ENCODE data around the gene SEMA6A.

The SEMA6A gene, protein sequence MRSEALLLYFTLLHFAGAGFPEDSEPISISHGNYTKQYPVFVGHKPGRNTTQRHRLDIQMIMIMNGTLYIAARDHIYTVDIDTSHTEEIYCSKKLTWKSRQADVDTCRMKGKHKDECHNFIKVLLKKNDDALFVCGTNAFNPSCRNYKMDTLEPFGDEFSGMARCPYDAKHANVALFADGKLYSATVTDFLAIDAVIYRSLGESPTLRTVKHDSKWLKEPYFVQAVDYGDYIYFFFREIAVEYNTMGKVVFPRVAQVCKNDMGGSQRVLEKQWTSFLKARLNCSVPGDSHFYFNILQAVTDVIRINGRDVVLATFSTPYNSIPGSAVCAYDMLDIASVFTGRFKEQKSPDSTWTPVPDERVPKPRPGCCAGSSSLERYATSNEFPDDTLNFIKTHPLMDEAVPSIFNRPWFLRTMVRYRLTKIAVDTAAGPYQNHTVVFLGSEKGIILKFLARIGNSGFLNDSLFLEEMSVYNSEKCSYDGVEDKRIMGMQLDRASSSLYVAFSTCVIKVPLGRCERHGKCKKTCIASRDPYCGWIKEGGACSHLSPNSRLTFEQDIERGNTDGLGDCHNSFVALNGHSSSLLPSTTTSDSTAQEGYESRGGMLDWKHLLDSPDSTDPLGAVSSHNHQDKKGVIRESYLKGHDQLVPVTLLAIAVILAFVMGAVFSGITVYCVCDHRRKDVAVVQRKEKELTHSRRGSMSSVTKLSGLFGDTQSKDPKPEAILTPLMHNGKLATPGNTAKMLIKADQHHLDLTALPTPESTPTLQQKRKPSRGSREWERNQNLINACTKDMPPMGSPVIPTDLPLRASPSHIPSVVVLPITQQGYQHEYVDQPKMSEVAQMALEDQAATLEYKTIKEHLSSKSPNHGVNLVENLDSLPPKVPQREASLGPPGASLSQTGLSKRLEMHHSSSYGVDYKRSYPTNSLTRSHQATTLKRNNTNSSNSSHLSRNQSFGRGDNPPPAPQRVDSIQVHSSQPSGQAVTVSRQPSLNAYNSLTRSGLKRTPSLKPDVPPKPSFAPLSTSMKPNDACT

GRCh38 chr5:116574367-116575325 is at the start of gene SEMA6A:
Gene SEMA6A (minus strand): TSS chr5:116574823. CDS start chr5:116504944, 69,879 bp downstream.
- DNase-seq (ENCODE audit: low read depth), result peak; percentile 74

DNA sequence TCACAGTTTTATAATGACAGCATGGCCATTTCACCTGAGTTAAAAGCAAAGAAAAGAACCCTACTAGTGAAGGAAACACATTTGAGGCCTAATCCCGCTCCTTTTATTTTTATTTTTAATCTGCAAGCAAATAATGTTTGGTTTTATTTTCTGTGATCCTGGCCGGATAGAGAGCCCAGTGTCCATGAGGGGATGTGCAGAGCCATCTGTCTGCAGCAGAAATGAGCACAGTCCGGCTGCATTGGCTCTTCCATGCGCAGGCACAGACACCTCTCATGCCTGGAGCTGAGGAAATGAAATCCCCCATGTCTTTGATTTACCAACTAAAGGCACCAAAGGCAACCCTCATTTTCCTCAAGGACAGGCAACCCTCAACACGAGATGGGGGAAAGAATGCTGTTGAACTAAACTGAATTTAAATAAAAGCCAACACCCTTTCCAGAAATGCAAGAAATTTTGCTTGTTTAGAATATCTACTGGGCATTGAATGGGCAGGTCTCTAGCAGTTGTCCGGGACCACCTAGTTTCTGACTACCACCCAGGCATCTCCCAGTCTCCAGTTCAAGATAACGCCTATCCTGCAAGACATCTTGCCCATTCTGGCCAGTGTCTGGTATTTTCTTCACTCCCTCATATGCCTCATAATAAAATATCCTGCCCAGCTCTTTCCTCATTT is 47.9 kb upstream of the SEMA6A start:
- DNase-seq (ENCODE audit: low read depth), result no peak

DNA sequence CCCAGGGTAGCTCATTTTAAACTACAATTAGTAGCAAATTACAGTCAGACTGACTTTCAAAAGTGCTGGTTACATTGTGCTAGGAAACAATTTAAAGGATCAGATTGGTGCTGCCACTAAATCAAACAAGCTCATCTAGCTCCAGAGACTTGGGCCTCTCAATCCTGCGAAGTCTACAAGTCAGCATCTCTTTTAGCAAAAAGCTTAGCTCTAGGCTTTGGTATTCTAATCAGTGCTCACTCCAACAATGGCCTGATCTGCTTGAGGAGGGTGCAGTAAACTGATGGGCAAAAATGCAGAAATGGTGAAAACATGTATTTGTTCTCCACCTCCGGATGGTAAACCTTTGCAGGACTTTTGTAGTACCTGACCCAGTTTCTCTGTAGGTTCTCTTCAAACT is 47.0 kb upstream of the SEMA6A start:
- DNase-seq (ENCODE audit: low read depth), result no peak

GRCh38 chr5:116616876-116617275 is 42.3 kb upstream of the SEMA6A start:
- DNase-seq (ENCODE audit: low read depth), result no peak

- no peak for DNase-seq (ENCODE audit: low read depth)
Observed at GRCh38 chr5:116614603-116614920, 39.9 kb upstream of the SEMA6A start.

GRCh38 chr5:116613445-116613844 is 38.8 kb upstream of the SEMA6A start:
- no peak for DNase-seq (ENCODE audit: low read depth)

- DNase-seq (ENCODE audit: low read depth), result no peak
Observed at GRCh38 chr5:116612431-116612830, 37.8 kb upstream of the SEMA6A start.

DNA sequence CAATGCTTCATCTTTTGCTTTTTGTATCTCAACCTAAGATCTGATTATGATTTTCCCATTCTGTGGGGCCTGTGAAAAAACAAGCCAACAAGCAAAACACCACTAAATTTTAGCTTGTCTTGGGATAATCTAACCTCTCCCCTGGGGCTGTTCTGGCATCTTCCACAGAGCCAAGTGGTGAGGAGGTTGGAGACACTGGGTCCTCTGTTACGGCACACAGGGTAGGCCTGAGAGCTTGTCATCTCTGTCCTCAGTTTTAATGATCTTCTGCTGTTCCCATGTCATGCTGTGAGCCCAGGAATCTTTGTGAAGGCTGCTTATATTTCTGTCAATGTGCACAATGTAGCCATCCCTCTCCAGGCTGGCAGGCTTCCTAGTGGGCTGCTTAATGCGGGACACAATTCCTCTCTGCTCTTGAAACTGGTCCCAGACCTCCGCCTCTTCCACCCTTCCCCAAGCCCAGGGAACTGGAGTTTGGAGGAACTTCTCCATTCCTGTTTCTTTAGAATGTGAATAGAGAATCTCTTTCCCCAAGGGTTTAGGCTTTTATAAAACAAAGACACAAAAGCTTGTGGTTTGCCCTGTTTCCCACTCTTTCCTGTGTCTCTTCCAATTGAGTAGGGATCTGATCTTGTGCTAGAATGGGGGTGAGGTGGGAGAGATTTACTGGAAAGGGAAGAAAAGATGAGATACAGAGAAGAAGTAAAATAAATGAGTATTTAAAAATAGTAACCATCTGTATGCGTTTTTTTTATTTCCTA is 30.9 kb upstream of the SEMA6A start:
- no peak for DNase-seq (ENCODE audit: low read depth)

DNA sequence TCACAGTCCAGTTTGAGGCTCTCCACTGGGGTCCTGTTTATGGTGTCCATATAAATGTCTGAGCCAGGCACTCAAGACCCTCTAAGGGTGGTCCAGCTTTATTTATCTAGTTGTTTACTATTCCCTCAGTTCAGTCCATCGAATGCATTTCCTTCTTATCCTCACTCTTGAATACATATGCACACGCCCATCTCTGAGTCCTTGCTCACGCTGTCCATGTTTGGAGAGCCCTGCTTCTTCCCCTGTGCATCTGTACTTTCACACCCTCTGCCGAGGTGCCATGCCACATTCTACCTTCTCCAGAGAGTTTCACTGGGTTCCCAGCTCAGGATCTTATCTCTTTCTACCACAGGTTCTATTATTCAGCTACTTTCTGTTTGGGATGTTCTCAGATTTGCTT is 30.2 kb upstream of the SEMA6A start:
- DNase-seq (ENCODE audit: low read depth), result no peak

DNA sequence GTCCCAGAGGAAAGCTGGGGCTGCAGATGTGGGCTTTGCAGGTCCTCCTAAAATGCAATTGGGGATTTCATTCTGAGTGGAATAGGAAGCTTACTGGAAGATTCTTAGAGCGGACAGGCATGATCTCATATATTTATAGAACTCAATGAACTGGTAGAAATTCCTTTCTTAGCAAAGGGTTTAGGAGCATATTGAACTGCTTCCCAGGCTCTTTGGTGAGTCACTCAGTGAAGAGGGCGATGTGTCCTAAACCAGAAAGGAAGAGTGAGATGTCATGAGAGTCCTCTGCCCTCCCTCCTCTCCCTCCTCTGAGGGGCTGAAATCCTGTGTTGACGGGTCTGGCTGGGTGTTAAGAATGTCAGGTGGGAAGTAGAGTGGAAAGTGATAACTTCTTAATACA is 26.3 kb upstream of the SEMA6A start:
- no peak for DNase-seq (ENCODE audit: low read depth)

DNA sequence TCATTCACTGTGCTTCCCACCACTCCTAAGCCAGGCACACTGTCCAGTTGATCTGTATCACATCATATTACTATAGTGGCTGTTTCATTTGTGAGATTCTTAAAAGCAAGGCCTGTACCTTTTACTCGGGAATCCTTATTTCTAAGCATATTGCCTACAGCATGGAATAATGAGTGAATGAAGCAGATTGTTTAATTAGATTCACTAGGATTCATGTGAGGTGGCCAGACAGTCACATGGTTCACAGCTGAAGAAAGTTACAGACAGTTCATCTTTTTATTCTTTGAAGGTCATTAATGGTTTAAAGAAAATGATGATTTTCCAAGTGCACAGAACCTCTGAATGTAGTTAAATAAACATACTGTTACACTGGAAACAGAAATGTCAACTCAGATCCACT is 24.3 kb upstream of the SEMA6A start:
- no peak for DNase-seq (ENCODE audit: low read depth)

DNA sequence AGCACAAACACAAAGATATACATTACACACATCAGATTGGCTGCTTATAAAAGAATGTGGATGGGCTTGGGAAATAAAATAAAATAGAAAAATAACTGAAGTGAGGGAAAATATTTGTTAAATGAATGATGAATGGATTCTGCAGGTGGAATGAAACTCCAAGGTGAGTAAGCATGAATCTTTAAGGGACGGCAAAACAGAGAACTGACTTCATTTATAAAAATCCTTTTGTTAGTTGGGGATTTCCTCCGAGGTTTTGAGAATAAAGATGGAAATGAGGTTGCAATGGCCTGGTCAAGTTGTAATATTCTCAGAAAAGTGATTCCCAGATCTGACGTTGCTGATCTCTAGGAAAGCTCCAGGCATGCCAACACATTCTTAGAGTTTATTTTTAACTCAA is 20.9 kb upstream of the SEMA6A start:
- DNase-seq (ENCODE audit: low read depth), result no peak

DNA sequence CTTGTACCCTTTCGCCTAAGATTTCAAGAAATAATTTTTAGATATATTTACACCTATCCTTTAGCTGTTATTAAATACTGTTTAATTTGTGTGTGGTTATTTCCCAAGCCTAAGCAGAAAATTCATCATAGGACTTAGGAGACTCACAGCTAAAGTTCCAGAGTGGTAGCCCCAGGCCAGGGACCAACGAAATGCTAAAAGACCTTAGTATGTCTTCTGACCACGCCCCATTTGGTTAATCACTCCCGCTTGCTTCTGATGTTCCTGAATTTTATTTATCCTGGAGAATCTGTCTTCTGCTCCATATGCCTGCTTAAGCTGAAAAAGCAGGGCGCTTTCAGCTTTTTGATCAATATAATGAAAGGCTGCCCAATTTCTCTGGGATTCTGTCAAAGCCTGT is 18.7 kb upstream of the SEMA6A start:
- DNase-seq (ENCODE audit: low read depth), result no peak

- no peak for DNase-seq (ENCODE audit: low read depth)
Observed at GRCh38 chr5:116585227-116585626, 10.6 kb upstream of the SEMA6A start.

GRCh38 chr5:116583862-116584222 is 9.2 kb upstream of the SEMA6A start:
- no peak for DNase-seq (ENCODE audit: low read depth)

GRCh38 chr5:116583085-116583861 is 8.7 kb upstream of the SEMA6A start:
- DNase-seq (ENCODE audit: low read depth), result peak; percentile 4

GRCh38 chr5:116581910-116582309 is 7.3 kb upstream of the SEMA6A start:
- no peak for DNase-seq (ENCODE audit: low read depth)

GRCh38 chr5:116579144-116579543 is 4.5 kb upstream of the SEMA6A start:
- no peak for DNase-seq (ENCODE audit: low read depth)

DNA sequence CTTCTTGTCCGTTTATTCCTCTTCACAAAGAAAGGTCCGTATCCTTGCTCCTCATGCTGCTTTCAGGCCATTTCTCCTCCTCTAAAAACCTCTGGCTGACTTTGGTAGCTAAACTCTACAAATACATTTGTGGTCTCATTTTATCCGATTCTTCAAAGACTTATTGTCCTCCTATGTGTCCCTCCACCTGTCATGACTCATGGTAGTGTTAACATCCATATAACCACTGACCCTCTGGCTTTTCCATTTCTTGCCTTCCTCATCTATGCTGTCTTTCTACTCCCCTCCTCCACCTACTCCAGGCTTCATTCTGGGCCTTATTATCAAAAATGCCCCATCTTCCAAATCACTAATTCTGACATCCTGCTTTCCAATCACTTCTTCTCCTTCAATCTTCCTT is 4.1 kb upstream of the SEMA6A start:
- DNase-seq (ENCODE audit: low read depth), result no peak
